ENCODE measurements around the gene GAL3ST1. TPM values are rescaled to one million over a fixed set of nuclear protein-coding genes. Genes with fewer than 3 reads are reported as not detected.

The GAL3ST1 gene
- total and polyA plus RNA-seq, 2 of the 8 experiments (the other 6 are each of a cell fraction or from before 2014, with no cell fraction given) = 11.0 to 32.5 TPM

GRCh38 chr22:30523646-30524489 is 50.6 kb downstream of the GAL3ST1 start:
- ChIA-PET CTCF (ENCODE audit: partially characterized antibody) (interaction anchor here (0.7 to 1.4 kb wide), 5 partner anchors 8 to 78 kb away, joined by 3 to 4 read pairs (median 3); no protein-coding TSS in a partner anchor), POLR2A (ENCODE audit: partially characterized antibody) (interaction anchor here (1.1 to 1.6 kb wide), 2 partner anchors 16 to 24 kb away, joined by 3 read pairs; no protein-coding TSS in a partner anchor)
- no peak overlapping the region for H2BK12ac ChIP-seq (ENCODE audit: low read depth, low read length)
- no peak for TF ChIP-seq ATF3 (IDR thresholded peaks at IDR 0.05; ENCODE audit: insufficient read depth, low read depth, low read length)

More at GRCh38 chr22:30523646-30524489, 50.6 kb downstream of the GAL3ST1 start:
- WGBS, 2 experiments (ENCODE audit: extremely low coverage in 1 of 2, insufficient coverage in 1 of 2, insufficient read length in 1 of 2, insufficient replicate concordance in 2 of 2, low coverage in 1 of 2, low lambda C conversion rate in 2 of 2, missing lambda C conversion rate in 1 of 2) = 86% methylated on average over 8 of the region's 8 CpGs; no CpG with 5 or more reads in 1 of the 2 experiments
- Histone ChIP-seq H3K4me2 (ENCODE audit: insufficient read depth in 1 of 2, low read depth in 2 of 2, low read length in 2 of 2) (no peak overlapping the region), H3K36me3 (ENCODE audit: control insufficient read depth in 2 of 4, insufficient read depth in 4 of 4, low read length in 3 of 4) (no peaks in the 10 kb centered on the region), H3K18ac (ENCODE audit: extremely low read depth, low read length) (no peak overlapping the region), H3K14ac (ENCODE audit: insufficient read length) (no peak overlapping the region), H3K79me1 (ENCODE audit: low read depth, low read length) (no peaks in the 10 kb centered on the region), H4K5ac (ENCODE audit: insufficient read length, low read depth, low read length) (no peak overlapping the region), H2AFZ (ENCODE audit: low read length) (no peak overlapping the region), H3K23me2 (ENCODE audit: low read depth, low read length) (no peaks in the 10 kb centered on the region), H2BK15ac (ENCODE audit: low read length) (no peak overlapping the region), H3K4ac (replicated peaks; ENCODE audit: insufficient read length, low read depth, low read length) (no peak overlapping the region), H3K4me1 (replicated peaks in 1 of 4; ENCODE audit: control insufficient read depth in 3 of 4, insufficient read depth in 4 of 4, low read length in 3 of 4) (no peaks in the 10 kb centered on the region), H2BK120ac (replicated peaks; ENCODE audit: low read depth, low read length) (no peak overlapping the region), H3K27ac (ENCODE audit: low read depth, low read length) (no peak overlapping the region), H4K91ac (replicated peaks; ENCODE audit: insufficient read length, low read length) (no peak overlapping the region), H3K56ac (replicated peaks; ENCODE audit: insufficient read length, low read depth, low read length) (no peak overlapping the region), H3K9ac (replicated peaks in 1 of 4; ENCODE audit: extremely low read depth in 1 of 4, low read depth in 3 of 4, low read length in 3 of 4) (no peak overlapping the region), H4K8ac (ENCODE audit: extremely low read depth, insufficient read depth, low read length) (no peak overlapping the region), H3K9me3 (ENCODE audit: insufficient read depth in 2 of 2, low read depth in 1 of 2, low read length in 1 of 2) (no peaks in the 10 kb centered on the region), H3K27me3 (replicated peaks in 1 of 4; ENCODE audit: control insufficient read depth in 3 of 4, extremely low read depth in 1 of 4, insufficient read depth in 3 of 4, low read length in 3 of 4) (no peaks in the 10 kb centered on the region; a peak in 1 of 7 replicates), H2BK20ac (ENCODE audit: low read length) (no peak overlapping the region), H3K79me2 (ENCODE audit: control insufficient read depth in 1 of 2, insufficient read depth in 2 of 2, low read length in 2 of 2) (no peaks in the 10 kb centered on the region), H2BK5ac (ENCODE audit: low read depth, low read length) (no peak overlapping the region), H4K20me1 (replicated peaks in 1 of 2; ENCODE audit: control insufficient read depth in 1 of 2, insufficient read depth in 2 of 2, low read length in 2 of 2) (no peaks in the 10 kb centered on the region), H3K4me3 (ENCODE audit: extremely low read depth in 1 of 4, insufficient read depth in 2 of 4, low read depth in 3 of 4, low read length in 4 of 4) (no peak overlapping the region), H2AK5ac (ENCODE audit: low read depth, low read length) (no peak overlapping the region), H3K23ac (ENCODE audit: insufficient read length) (no peak overlapping the region)
- FAIRE-seq (no peak), DNase-seq (ENCODE audit: low read depth in 1 of 2, low spot score in 2 of 2) (no peak)

Measured in H1 (cell line).